ENCODE measurements around the gene ZPR1.

ZPR1 gene

GRCh38 chr11:116733043-116733755 is 54.6 kb downstream of the ZPR1 start:
- TF ChIP-seq CTCF (IDR thresholded peaks at IDR 0.05; ENCODE audit: low read depth, low read length) = no peak
- Histone ChIP-seq H3K9me3 (no peaks in the 10 kb centered on the region), H3K4me1 (peaks cover 7% of the 10 kb centered on the region; the same call in 1 of the 2 replicates), H3K36me3 (no peaks in the 10 kb centered on the region), H3K4me3 (ENCODE audit: low read depth, low read length) (no peak overlapping the region), H3K27me3 (no peaks in the 10 kb centered on the region)
- no peak for DNase-seq

- H3K4me3 ChIP-seq (ENCODE audit: low read depth, low read length) = no peak overlapping the region
- no peaks in the 10 kb centered on the region for H3K36me3 ChIP-seq
These were observed 55.4 kb downstream of the ZPR1 start for GRCh38 chr11:116732271-116733042.

GRCh38 chr11:116731821-116732220 is 56.0 kb downstream of the ZPR1 start:
- no peaks in the 10 kb centered on the region for H3K9me3 ChIP-seq
- no peak for TF ChIP-seq CTCF (IDR thresholded peaks at IDR 0.05; ENCODE audit: low read depth, low read length)
- no peak for DNase-seq
- no peaks in the 10 kb centered on the region for H3K36me3 ChIP-seq
- H3K27me3 ChIP-seq = no peaks in the 10 kb centered on the region
- no peak overlapping the region for H3K4me3 ChIP-seq (ENCODE audit: low read depth, low read length)
- H3K4me1 ChIP-seq = 0 out of 2 replicates have a peak, but pooled peaks cover 3% of the 10 kb centered on the region

More at GRCh38 chr11:116732271-116733042, 55.4 kb downstream of the ZPR1 start:
- Histone ChIP-seq H3K9me3 (no peaks in the 10 kb centered on the region), H3K27me3 (no peaks in the 10 kb centered on the region), H3K4me1 (0 out of 2 replicates have a peak, but pooled peaks cover 3% of the 10 kb centered on the region)
- DNase-seq = peak; percentile 79
- peak; percentile 91 for TF ChIP-seq CTCF (IDR thresholded peaks at IDR 0.05; ENCODE audit: low read depth, low read length)

- Histone ChIP-seq H3K36me3 (no peaks in the 10 kb centered on the region), H3K4me3 (ENCODE audit: low read depth, low read length) (no peak overlapping the region), H3K4me1 (0 out of 2 replicates have a peak, but pooled peaks cover 3% of the 10 kb centered on the region), H3K27me3 (no peaks in the 10 kb centered on the region), H3K9me3 (no peaks in the 10 kb centered on the region)
- peak; percentile 17; the same call in 1 of the 2 replicates for TF ChIP-seq CTCF (IDR thresholded peaks at IDR 0.05; ENCODE audit: low read depth, low read length)
- peak; percentile 50 for DNase-seq
These were observed 56.6 kb downstream of the ZPR1 start for GRCh38 chr11:116731097-116731761.

- H3K27me3 ChIP-seq = no peaks in the 10 kb centered on the region
- no peak for DNase-seq
- no peak overlapping the region for H3K4me3 ChIP-seq (ENCODE audit: low read depth, low read length)
- H3K9me3 ChIP-seq = no peaks in the 10 kb centered on the region
- TF ChIP-seq CTCF (IDR thresholded peaks at IDR 0.05; ENCODE audit: low read depth, low read length) = no peak
- H3K4me1 ChIP-seq = 0 out of 2 replicates have a peak, but pooled peaks cover 3% of the 10 kb centered on the region
- no peaks in the 10 kb centered on the region for H3K36me3 ChIP-seq
These were observed 57.2 kb downstream of the ZPR1 start for GRCh38 chr11:116730601-116731000.

Measured in BE2C (cell line).